HG02852 (cell line): ENCODE measurements around the gene CATSPERD.

Experiments
- ATAC-seq: cut with Tn5 transposase; IDR thresholded peaks from one replicate; pipeline ENCODE4 v1.9.1; 2021; ENCODE audit warnings: mild to moderate bottlenecking, moderate library complexity; ENCODE audit not compliant: unreplicated experiment

CATSPERD gene

DNA sequence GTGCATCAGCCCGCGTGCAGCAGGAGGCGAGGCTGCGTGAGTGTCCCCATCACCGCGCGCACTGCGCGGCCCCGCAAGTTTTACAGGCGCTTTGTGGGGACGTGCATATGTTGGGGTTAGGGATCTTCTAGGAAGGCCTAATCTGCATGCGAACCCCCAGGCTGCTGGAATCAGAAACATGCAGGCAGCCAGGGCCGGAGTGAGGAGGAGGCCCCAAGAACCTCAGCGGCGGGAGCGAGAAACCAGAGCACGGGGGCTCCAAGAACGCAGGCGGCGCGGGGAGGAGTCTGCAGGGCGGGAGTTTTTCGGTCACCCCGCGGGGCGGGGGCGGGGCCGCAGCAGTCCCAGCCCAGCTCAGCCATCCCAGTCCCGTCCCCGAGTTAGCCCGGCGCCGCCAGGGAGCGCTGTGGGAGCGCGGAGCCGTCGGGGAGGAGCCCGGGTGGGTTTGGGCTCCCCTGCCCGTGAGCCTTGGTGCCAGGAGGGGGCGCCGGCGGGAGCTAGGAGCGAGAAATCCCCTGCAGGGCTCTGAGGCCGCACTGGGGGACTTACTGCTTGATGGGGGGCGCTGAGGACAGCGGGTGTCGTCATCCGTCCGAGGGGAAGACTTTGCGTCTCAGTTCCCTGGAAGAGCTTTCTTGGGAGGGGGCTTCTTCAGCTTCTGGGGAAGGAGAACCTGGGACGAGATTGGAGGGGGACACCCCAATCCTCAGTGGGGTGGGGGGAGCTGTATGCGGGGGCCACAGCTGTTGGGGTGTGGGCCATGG, 83.5 kb downstream of the CATSPERD start:
- peak; percentile 62 for ATAC-seq

DNA sequence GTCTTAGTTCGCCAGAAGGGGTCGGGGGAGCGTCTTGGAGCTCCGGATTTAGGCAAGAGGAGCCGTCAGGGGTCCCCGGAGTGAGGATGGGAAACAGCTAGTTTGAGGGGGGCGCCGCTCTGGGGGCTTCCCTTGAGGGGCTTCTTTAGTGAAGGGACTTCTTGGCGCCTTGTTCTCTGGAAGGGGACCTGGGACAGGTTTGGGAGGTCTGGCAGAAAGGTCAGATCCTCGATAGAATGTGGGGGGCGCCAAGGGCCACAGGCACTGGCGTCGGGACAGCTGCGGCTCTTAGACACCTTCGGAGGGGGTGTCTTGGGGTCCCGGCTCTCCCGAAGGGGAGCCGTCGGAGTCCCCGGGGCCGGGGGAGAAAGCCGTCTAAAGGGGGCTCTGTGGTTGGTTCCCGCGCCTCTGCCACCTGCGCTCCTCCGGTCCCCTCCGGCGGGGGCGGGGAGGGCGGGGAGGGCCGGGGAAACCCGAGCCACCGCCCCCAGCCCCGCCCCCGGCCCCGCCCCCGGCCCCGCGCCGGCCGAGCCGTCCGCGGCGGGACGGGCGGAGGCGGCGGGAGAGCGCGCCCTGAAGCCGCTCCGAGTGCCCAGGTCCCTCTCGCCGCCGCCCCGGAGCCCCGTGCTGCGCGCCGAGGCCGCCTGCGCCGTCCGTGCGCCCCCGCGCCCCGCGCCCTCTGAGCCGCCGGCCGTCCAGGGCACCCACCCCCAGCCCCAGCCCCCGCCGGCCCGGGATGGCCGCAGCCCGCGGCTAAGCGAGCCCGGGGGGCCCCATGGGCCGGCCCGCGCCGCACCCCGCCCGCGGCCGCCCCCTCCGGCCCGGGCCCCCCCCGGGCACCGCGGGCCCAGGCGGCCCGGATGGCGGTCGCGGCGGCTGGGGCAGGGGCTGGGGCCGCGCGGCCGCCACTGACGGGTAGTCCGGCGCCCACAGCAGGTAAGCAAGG, 84.4 kb downstream of the CATSPERD start, which contains the start of gene NRTN:
Gene NRTN (plus strand): TSS at position 552 of the 946 bp plus-strand sequence. CDS start 19,099 bp downstream, outside the sequence.
- no peak for ATAC-seq

DNA sequence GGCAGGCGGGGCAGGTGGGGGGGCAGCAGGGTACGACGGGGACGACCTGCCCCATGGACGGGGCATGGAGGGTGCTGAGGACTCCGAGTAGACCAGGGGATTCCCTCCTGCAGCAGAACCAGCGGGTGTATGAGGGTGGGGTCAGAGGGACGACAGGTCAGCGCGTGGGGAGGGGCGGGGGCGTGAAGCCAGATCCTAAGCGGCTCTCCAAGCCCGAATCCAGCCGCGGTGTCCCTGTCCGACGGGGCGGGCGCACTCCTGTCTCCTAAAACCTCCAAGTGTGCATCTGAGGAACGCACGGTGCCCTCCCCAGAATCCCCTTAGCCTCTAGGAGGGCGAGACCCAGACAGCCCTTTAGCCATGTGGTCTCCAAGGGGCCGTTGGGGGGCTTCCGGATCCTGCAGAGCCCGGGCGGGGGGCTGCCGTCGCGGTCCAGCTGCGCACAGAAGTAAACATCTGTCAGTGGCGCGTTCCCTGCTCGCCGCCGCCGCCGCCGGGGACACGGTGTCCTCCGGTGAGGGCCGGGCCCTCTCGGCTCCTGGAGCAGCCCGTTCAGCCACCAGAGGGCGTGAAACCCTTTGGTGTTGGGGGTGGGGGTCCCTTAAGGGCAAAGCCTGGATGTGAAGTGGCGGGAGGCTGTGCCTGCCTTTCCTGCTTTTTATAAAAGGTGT, 85.2 kb downstream of the CATSPERD start:
- ATAC-seq, result no peak

DNA sequence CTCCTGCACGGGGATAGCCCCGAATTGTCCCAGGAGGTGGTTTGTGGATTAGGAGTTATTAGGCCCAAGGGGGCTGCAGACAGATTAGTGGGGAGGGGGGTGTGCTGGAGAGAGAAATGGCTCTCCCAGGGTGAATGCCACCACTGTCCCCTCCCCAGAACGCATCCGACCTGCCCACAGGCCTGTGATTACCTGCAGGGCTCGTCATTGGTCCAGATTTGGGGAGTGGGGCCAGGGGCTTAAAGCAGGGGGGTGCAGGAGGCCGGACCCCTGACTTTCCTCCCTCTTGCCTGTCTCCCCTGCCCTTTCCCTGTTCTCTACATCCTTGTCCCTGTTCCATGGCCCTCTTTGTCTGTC, 85.7 kb downstream of the CATSPERD start:
- no peak for ATAC-seq

DNA sequence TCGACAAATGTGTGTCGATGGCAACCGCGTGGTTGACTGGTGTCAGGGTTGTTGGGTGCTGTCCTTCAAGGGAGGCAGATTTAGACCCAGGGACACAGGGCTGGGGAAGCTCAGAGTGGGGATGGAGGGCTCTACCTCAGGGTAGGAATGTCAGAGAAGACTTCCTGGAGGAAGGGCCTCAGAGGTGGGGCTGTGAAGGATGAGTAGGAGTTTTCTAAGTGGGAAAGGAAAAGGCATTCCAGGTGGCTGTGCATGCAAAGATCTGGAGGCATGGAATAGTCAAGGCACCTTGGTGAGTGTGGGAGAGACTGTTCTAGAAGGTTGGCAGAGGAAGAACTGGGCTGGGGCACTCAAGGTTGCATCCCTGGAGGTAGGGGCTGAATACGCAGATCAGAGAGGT, 86.5 kb downstream of the CATSPERD start:
- ATAC-seq, result no peak

DNA sequence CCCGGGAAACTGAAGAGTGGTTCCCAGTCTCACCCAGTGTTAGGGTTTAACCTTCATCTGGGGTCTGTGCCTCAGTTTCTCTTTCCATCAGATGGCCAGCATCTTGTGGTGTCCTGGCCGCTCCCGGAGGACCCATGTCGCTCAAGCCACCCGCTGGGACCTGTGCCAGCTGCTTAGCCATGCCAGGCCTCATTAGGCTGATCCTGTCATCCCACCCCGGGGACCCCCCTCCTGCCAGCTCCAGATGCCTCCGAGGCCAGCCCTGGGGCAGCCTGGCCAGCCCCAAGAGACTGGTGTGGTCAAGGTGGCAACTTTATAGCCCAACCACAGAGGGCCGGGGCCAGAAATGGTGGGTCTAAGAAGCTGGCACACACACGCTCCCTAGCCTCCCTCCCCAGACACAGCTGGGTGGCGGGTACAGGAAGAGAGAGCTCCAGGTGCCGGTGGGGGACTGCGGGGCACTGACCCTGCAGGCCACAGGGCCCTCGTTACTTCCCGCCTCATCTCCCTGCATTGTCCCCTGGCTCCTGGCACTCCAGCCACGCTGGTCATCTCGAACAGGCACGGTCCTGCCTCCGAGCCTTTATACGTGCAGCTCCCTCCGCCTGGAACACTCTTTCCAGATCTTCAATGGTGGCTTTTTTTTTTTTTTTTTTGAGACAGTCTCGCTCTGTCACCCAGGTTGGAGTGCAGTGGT, 87.8 kb downstream of the CATSPERD start:
- ATAC-seq, result no peak

DNA sequence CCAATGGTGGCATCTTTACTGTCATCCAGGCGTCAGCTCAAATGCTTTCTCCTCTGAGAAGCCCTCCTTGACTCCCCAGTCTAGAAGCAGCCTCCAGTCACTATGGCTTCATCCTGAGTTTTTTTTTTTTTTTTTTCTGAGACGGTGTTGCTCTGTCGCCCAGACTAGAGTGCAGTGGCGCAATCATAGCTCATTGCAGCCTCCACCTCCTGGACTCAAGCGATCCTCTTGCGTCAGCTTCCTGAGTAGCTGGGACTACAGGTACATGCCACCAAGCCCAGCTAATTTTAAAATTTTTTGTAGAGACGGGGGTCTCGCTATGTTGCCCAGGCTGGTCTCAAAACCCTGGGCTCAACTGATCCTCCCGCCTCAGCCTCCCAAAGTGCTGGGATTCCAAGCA, 88.6 kb downstream of the CATSPERD start:
- ATAC-seq, result no peak

DNA sequence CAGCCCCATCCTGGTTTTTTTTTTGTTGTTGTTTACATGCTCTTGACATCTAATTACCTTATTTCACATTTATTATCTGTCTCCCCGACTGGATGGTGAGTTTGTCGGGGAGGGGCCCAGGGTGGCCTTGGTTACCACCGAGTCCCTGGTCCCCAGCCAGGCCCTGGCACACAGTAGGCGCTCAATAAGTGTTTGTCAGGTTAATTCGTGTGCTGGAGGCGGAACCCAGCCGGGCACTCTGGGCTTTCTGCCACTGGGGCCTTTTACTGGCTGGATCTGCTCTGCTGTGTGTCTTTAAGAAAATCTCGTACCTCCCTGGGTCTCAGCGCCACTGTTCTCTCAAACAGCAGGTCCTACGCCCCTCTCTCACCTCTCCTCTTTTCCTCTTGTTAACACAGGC, 89.0 kb downstream of the CATSPERD start:
- no peak for ATAC-seq

DNA sequence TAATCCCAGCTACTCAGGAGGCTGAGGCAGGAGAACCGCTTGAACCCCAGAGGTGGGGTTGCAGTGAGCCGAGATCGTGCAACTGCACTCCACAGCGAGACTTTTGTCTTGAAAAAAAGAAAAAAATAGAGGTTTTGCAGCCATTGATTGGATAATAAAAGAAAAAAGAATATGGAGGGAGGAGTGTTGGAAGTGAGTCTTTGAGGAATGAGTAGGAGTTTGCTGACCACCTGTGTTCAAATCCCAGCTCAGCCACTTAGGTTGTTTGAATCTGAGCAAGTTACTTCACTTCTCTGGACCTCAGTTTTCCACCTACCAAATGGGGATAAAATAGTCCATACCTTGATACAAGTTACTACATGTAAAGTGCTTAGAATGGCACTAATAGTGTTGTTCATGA, 90.7 kb downstream of the CATSPERD start:
- no peak for ATAC-seq

DNA sequence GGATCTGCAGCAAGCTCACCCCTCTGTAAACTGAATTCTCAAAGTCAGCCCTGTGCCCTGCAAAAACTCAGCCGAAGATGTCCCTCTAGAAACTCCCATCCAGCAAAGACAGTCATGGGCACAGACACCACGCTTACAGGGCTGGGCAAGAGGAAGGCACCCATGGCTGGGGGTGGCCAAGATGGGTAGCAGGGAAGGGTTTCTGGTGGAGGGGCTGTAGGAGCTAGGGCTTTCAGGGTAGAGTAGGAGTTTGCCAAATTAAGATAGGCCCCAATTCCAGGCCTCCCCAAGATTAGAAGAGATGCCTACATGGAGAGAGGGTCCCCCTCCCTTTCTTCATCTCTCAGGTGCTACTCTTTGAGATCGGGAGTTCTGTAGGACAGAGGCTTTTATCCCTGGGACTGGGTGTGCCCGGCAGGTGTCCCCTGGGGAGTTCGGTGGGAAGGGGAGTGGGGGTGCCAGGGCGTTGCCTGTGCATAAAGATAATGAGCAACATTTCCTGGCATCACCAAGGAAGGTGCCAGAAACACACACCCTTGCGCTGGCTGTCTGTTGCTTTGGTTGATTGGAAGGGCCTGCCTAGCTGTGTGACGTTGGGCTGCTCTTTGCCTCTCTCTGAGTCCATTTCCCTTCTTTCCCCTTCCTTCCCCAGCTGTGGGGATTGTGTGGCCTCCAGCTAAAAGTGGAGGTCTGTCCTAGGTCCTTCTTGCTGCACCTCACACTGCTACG, 93.8 kb downstream of the CATSPERD start:
- no peak for ATAC-seq

DNA sequence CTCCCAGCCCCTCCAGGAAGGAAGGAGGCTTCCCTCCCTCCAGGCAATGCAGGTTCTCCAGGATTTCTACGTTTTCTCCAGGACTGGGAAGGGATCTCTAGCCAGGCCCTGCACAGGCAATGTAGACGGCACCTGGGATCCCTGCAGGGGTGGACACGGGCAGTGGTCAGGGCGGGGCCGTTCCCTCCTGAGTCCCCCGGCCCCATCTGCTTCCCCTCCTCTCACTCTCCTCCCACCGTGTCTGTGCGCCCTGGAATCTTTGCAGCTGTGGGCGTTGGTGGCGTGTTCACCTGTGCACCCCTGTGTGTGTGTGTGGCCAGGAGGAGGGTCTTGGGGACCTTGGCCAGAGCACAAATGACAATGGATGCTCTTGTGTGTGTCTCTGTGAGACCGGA, 94.4 kb downstream of the CATSPERD start:
- ATAC-seq, result no peak

DNA sequence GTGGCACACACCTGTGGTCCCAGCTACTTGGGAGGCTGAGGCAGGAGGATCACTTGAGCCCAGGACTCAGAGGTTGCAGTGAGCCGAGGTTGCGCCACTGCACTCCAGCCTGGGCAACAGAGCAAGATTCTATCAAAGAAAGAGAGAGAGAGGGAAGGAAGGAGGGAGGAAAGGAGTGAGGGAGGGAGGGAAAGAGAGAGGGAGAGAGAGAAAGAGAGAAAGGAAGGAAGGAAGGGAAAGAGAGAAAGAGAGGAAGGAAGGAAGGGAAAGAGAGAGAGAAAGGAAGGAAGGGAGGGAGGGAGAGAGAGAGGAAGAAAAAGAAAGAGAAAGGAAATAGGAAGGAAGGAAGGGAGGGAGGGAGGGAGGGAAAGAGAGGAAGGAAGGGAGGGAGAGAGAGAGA, 96.8 kb downstream of the CATSPERD start:
- no peak for ATAC-seq

DNA sequence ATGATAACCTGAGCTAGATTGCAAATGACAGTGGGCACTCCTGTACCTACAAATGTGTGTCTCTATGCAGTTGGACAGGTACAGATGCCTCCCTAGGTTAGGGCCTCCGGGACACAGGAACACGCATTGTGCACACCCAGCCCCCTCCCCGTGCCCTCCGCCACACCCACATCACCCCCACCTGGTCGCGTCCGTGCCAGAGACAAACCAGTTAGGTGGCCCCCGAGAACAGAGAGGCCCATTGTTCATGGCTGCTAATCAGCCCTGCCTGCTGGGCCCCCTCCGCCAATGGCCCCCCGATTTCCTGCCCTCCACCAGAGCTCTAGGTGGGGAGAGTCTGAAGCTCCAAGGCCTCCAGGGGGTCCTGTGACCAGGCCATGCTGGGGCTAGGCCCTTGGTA, 98.2 kb downstream of the CATSPERD start:
- ATAC-seq, result no peak

DNA sequence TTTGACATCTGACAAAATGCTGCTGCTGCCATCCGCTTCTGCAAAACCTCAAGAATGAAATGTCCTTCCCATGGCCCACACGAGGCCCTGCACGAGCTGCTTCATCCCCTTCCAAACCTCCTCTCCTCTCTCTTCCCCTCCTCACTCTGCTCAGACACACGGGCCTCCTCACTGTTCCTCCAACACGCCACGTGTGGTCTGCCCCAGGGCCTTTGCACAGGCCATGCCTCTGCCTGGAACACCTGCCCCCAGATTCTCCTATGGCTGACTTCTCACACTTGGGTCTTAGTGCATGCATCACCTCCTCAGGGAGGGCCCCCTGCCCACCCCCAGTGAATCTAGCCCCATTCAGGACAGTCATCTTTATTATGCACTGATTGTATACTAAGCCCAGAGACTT, 100.3 kb downstream of the CATSPERD start:
- ATAC-seq, result no peak

DNA sequence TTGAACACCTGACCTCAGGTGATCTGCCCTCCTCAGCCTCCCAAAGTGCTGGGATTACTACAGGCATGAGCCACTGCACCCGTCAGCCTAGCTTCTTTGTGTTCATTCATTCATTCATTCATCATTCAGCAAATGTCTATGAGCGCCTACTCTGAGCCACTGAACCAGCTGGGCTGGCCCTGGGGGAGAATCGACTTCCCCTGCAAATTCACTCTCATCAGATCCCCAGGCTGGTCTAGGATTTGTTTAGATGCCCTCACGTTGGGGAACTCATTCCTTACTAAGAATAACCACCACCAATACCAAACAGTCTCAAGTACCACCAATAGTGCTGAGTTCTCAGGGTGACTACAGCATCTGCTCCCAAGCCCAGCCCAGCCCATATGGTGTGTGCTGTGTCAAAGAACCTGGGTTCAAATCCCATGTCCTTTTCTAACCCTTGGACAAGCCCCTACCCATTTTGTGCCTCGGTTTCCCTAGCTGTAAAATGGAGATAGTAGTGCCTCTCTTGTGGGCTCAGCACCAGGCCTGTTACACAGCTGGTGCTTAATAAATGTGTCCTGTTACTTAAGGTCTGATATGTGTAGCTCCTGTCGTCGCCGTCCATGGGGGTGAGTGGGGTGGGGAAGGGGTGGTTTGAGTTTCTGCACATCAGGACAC, 101.2 kb downstream of the CATSPERD start:
- no peak for ATAC-seq

DNA sequence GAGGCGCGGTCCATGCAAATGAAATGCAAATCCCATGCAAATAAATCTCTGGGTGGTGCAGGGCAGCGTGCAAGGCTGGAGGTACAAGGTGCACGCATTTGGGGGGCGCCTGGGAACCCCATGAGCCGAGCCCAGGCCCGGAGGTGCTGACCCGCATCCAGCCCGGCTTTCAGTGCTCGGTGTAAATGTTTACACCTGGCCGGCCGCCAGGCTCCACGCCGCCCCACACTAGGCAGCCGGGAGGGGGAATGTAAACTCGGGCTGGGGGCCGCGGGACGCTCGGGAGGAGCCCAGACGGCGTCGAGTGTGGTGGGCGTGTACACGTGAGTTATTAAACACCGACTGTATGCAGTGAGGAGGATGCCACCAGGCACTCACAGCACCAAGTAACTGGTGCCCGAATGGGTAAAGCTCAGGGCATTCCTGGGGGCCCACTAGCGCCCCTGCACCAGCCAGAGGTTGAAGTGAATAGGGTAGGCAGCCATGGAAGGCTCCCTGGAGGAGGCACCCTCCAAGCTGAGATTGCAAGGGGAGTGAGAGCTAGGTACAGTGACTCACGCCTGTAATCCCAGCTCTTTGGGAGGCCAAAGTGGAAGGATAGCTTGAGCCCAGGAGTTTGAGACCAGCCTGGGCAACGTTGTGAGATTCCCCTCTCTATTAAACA, 101.9 kb downstream of the CATSPERD start:
- ATAC-seq, result no peak

DNA sequence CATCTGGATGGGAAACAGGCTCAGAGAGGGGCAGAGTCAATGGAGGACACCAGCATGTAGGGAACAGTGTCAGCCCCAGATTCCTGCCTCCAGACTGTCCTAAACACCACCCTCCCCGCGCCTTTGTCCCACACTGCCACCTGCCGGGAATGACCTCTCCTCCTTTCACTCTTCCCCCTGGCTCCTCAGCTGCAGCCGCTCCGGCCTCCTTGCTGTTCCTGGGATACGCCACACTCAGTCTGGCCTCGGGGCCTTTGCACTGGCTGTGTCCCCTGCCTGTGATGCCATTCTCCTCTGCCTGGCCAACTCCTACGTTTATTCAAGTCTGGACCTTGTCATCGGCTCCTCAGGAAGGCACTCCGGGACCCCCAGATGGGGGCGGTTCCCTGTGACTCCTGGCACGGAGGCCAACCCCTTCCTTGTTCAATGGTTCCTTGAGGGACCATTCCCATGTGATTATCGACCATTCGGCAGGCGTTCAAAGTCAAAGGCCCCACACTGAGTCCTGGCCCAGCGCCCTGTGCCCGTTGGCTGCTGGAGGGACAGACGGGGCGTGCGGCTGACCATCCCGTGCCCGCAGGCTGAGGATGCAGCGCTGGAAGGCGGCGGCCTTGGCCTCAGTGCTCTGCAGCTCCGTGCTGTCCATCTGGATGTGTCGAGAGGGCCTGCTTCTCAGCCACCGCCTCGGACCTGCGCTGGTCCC, 103.3 kb downstream of the CATSPERD start:
- no peak for ATAC-seq

DNA sequence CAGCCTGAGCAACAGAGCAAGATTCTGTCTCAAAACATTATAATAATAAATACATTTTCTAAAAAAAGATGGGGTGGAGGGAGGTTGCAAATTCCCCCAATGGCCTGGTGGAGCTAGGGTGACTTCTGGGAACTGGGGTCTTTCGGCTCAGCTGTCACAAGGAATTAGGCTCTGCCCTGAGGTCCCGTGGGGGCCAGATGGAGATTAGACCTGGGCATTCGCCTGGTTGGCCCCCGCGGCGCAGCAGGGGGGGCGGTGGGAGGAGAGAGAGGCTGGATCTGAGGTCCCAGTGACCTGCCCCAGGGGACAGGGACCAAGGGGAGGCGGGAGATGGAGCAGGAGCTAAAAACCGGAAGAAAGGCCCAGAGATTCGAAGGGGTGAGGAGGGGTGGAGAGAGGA, 104.3 kb downstream of the CATSPERD start:
- ATAC-seq, result no peak

DNA sequence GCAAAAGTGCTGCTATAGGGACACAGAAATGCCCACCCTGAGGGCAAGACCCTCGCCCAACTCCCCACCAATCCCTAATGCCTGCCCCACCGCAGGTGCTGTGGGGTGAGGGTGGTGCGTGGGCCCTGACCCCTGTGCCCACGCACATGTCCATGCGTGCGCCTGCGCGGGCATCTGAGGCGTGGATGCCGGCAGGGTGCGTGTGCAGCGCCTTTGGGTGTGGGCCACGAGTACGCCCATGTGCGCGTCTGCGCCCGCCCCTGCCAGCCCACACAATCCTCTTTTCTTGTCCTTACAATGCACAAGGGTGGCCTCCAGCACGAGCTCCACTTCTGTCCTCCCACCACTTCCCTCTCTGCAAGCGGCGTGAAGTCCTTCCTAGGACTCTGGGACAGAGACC, 104.7 kb downstream of the CATSPERD start:
- no peak for ATAC-seq
